ENCODE results near the gene ABCG1. TPM values are rescaled to one million over a fixed set of nuclear protein-coding genes. Genes with fewer than 3 reads are reported as not detected.

The ABCG1 gene
- total RNA-seq, 1 experiment from 2014 or later: 5.6 TPM

GRCh38 chr21:42245331-42246193 lies 26.6 kb downstream of the ABCG1 start:
- H3K36me3 ChIP-seq (ENCODE audit: low read depth): no peaks in the 10 kb centered on the region
- H3K4me1 ChIP-seq (replicated peaks; ENCODE audit: insufficient read depth): no peaks in the 10 kb centered on the region
- H3K9me3 ChIP-seq (ENCODE audit: insufficient read depth, low read depth): no peaks in the 10 kb centered on the region
- H3K4me2 ChIP-seq: no peak overlapping the region
- intact Hi-C loops (cut with micrococcal nuclease; ENCODE audit: unreplicated experiment): no loop called here
- H3K79me2 ChIP-seq (ENCODE audit: low read depth): no peaks in the 10 kb centered on the region
- DNase-seq: no peak
- ChIA-PET CTCF (no interaction called here), POLR2A (ENCODE audit: unreplicated experiment) (interaction anchor here (0.7 kb wide), 1 partner anchor 11 kb away, joined by 3 read pairs; no protein-coding TSS in a partner anchor)
- no TSS peak for BruUV-seq (replicated peaks)
- no peaks in the 10 kb centered on the region for H3K9me2 ChIP-seq (ENCODE audit: insufficient read depth)
- no peak overlapping the region for H3K27ac ChIP-seq
- no peaks in the 10 kb centered on the region for H3K27me3 ChIP-seq (ENCODE audit: insufficient read depth, low read depth)
- no peak overlapping the region for H3K4me3 ChIP-seq
- H2AFZ ChIP-seq: no peak overlapping the region
- H3F3A ChIP-seq (ENCODE audit: insufficient read depth, low read depth): no peaks in the 10 kb centered on the region
- H4K20me1 ChIP-seq (ENCODE audit: insufficient read depth): no peaks in the 10 kb centered on the region
- TF ChIP-seq EZH2 (IDR thresholded peaks at IDR 0.05; ENCODE audit: low read depth) (no peak), CTCF (conservative IDR thresholded peaks at IDR 0.05) (no peak)

GRCh38 chr21:42247716-42248115 lies 28.8 kb downstream of the ABCG1 start:
- Histone ChIP-seq H3K79me2 (ENCODE audit: low read depth) (no peaks in the 10 kb centered on the region), H3K27me3 (ENCODE audit: insufficient read depth, low read depth) (no peaks in the 10 kb centered on the region), H2AFZ (no peak overlapping the region), H3K9me3 (ENCODE audit: insufficient read depth, low read depth) (no peaks in the 10 kb centered on the region), H4K20me1 (ENCODE audit: insufficient read depth) (no peaks in the 10 kb centered on the region), H3F3A (ENCODE audit: insufficient read depth, low read depth) (no peaks in the 10 kb centered on the region), H3K4me2 (no peak overlapping the region), H3K4me3 (no peak overlapping the region), H3K9me2 (ENCODE audit: insufficient read depth) (no peaks in the 10 kb centered on the region), H3K36me3 (ENCODE audit: low read depth) (no peaks in the 10 kb centered on the region), H3K4me1 (replicated peaks; ENCODE audit: insufficient read depth) (no peaks in the 10 kb centered on the region), H3K27ac (no peak overlapping the region)
- no peak for DNase-seq
- CTCF ChIA-PET: no interaction called here
- POLR2A ChIA-PET (ENCODE audit: unreplicated experiment): no interaction called here
- BruUV-seq (replicated peaks): no TSS peak
- intact Hi-C loops (cut with micrococcal nuclease; ENCODE audit: unreplicated experiment): no loop called here
- no peak for TF ChIP-seq EZH2 (IDR thresholded peaks at IDR 0.05; ENCODE audit: low read depth)
- TF ChIP-seq CTCF (conservative IDR thresholded peaks at IDR 0.05): no peak

GRCh38 chr21:42248241-42248640 lies 29.3 kb downstream of the ABCG1 start:
- Histone ChIP-seq H3K4me3 (no peak overlapping the region), H3K79me2 (ENCODE audit: low read depth) (no peaks in the 10 kb centered on the region), H3K9me3 (ENCODE audit: insufficient read depth, low read depth) (no peaks in the 10 kb centered on the region), H3K36me3 (ENCODE audit: low read depth) (no peaks in the 10 kb centered on the region), H3K4me2 (no peak overlapping the region), H3K27ac (no peak overlapping the region), H3K27me3 (ENCODE audit: insufficient read depth, low read depth) (no peaks in the 10 kb centered on the region), H3K4me1 (replicated peaks; ENCODE audit: insufficient read depth) (no peaks in the 10 kb centered on the region), H3K9me2 (ENCODE audit: insufficient read depth) (no peaks in the 10 kb centered on the region), H4K20me1 (ENCODE audit: insufficient read depth) (no peaks in the 10 kb centered on the region), H3F3A (ENCODE audit: insufficient read depth, low read depth) (no peaks in the 10 kb centered on the region), H2AFZ (no peak overlapping the region)
- CTCF ChIA-PET: no interaction called here
- POLR2A ChIA-PET (ENCODE audit: unreplicated experiment): no interaction called here
- BruUV-seq (replicated peaks): no TSS peak
- intact Hi-C loops (cut with micrococcal nuclease; ENCODE audit: unreplicated experiment): no loop called here
- no peak for DNase-seq
- TF ChIP-seq EZH2 (IDR thresholded peaks at IDR 0.05; ENCODE audit: low read depth) (no peak), CTCF (conservative IDR thresholded peaks at IDR 0.05) (no peak)
